Measurements from ENCODE around the gene FAM184A.

- TF ChIP-seq JUN (IDR thresholded peaks at IDR 0.05): no peak
- no peak for TF ChIP-seq CTCF (IDR thresholded peaks at IDR 0.05)
- no peak for TF ChIP-seq RAD21 (conservative IDR thresholded peaks at IDR 0.05 in 1 of 2, IDR thresholded peaks at IDR 0.05 in 1 of 2)
- TF ChIP-seq MYC (IDR thresholded peaks at IDR 0.05; ENCODE audit: borderline replicate concordance, low read length): no peak
- no peak for TF ChIP-seq PHF8 (IDR thresholded peaks at IDR 0.05; ENCODE audit: borderline replicate concordance, low read depth)
- TF ChIP-seq MAFK (IDR thresholded peaks at IDR 0.05; ENCODE audit: partially characterized antibody): no peak
- no peak for TF ChIP-seq KDM1A (IDR thresholded peaks at IDR 0.05; ENCODE audit: low read depth)
Measured at GRCh38 chr6:119071576-119071975, 6.9 kb downstream of the FAM184A start.

Measured in A549 (cell line).